Esophagus muscularis mucosa (tissue), 4 donors: ENCODE results near the gene STK32B.

Experiments used
- EP300 ChIP-seq: sonication (generic); formaldehyde crosslinking; IDR thresholded peaks from one replicate; pipeline ENCODE4 v1.6.1; 2017; ENCODE audit warnings: antibody characterized with exemption
- POLR2A ChIP-seq: fragments of 450-650 bp; IDR thresholded peaks from one replicate; pipeline ENCODE4 v1.6.1; 2017; ENCODE audit warnings: antibody characterized with exemption, moderate library complexity, mild to moderate bottlenecking, low read depth
- TF ChIP-seq, protein P1 (sequence below), 3 experiments: fragments of 200-600 bp in 2 of 3; fragments of 450-650 bp in 1 of 3; sonication (generic) in 2 of 3; IDR thresholded peaks; one replicate each; pipeline ENCODE4 v1.5.1; 2017 to 2019; ENCODE audit warnings: antibody characterized with exemption in 3 of 3, mild to moderate bottlenecking in 2 of 3, moderate library complexity in 1 of 3

DNA sequence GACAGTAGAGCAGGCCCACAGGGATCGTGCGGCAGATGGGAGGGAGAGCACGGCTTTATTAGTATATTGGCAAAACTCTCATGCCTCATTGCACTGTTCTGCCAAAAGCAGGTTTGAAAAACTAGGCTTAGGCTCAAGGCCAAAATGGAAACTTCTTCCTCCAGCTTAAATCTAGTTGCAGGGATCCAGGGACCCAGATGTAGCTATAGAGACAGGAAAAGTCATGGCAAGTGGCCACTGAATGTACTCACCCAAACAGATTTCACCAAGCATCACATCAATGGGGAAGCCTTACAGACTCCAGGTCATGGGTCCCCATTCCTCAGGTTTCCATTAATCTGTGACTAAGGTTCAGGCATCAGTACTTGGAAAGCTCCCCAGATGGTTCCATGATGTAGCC is 149.2 kb downstream of the STK32B start:
- TF ChIP-seq POLR2A: no peak
- TF ChIP-seq, protein P1, sequence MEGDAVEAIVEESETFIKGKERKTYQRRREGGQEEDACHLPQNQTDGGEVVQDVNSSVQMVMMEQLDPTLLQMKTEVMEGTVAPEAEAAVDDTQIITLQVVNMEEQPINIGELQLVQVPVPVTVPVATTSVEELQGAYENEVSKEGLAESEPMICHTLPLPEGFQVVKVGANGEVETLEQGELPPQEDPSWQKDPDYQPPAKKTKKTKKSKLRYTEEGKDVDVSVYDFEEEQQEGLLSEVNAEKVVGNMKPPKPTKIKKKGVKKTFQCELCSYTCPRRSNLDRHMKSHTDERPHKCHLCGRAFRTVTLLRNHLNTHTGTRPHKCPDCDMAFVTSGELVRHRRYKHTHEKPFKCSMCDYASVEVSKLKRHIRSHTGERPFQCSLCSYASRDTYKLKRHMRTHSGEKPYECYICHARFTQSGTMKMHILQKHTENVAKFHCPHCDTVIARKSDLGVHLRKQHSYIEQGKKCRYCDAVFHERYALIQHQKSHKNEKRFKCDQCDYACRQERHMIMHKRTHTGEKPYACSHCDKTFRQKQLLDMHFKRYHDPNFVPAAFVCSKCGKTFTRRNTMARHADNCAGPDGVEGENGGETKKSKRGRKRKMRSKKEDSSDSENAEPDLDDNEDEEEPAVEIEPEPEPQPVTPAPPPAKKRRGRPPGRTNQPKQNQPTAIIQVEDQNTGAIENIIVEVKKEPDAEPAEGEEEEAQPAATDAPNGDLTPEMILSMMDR (IDR thresholded peaks at IDR 0.05): no peak
- TF ChIP-seq EP300: no peak
